ENCODE data around the gene B4GALT5. TPM values are rescaled to one million over a fixed set of nuclear protein-coding genes. Genes with fewer than 3 reads are reported as not detected.
A peak's percentile ranks its signal among the peaks of the same experiment; 100 is the strongest.

B4GALT5 gene
- total RNA-seq, 6 donors from 2014 or later = 16.2 to 49.0 (median 36.7) TPM

GRCh38 chr20:49599746-49600113 is 113.9 kb downstream of the B4GALT5 start:
- Histone ChIP-seq H3K9me3 (no peaks in the 10 kb centered on the region), H3K4me3 (no peak overlapping the region), H3K27me3 (no peaks in the 10 kb centered on the region), H3K4me1 (peaks cover 5 to 23% (median 10%) of the 10 kb centered on the region in 4 donors), H3K27ac (no peak overlapping the region), H3K36me3 (no peaks in the 10 kb centered on the region)
- DNase-seq = no peak
- ATAC-seq (ENCODE audit: low FRiP score in 2 of 2) = no peak
- WGBS, 2 donors = 93% methylated on average over 4 of the region's 4 CpGs
- TF ChIP-seq CTCF (IDR thresholded peaks at IDR 0.05) (no peak), EP300 (IDR thresholded peaks at IDR 0.05) (no peak), POLR2A (IDR thresholded peaks at IDR 0.05) (no peak), POLR2AphosphoS5 (IDR thresholded peaks at IDR 0.05) (no peak)

- 96 to 100% methylated on average over 3 to 4 of the region's 4 CpGs for WGBS, 2 donors
- Histone ChIP-seq H3K27me3 (no peaks in the 10 kb centered on the region), H3K27ac (no peak overlapping the region), H3K4me3 (no peak overlapping the region), H3K9me3 (no peaks in the 10 kb centered on the region), H3K36me3 (no peaks in the 10 kb centered on the region), H3K4me1 (peaks cover 20 to 36% (median 24%) of the 10 kb centered on the region in 4 donors)
- DNase-seq (no peak), ATAC-seq (ENCODE audit: low FRiP score in 2 of 2) (no peak)
- TF ChIP-seq CTCF (IDR thresholded peaks at IDR 0.05) = no peak
- no peak for TF ChIP-seq POLR2A (IDR thresholded peaks at IDR 0.05)
Observed at GRCh38 chr20:49597825-49598395, 115.8 kb downstream of the B4GALT5 start.

GRCh38 chr20:49595811-49596561 is 117.7 kb downstream of the B4GALT5 start:
- Histone ChIP-seq H3K36me3 (no peaks in the 10 kb centered on the region), H3K4me3 (no peak overlapping the region), H3K9me3 (no peaks in the 10 kb centered on the region), H3K4me1 (peaks cover 20 to 44% (median 29%) of the 10 kb centered on the region in 4 donors), H3K27me3 (no peaks in the 10 kb centered on the region), H3K27ac (peak overlapping the region in 2 of 4 donors; percentile 38 to 59)
- peak in 1 of 2 donors; percentile 62 for ATAC-seq (ENCODE audit: low FRiP score in 2 of 2)
- 63 to 66% methylated on average over 10 to 14 of the region's 15 CpGs for WGBS, 2 donors
- no peak for DNase-seq
- TF ChIP-seq EP300 (IDR thresholded peaks at IDR 0.05) (no peak), POLR2AphosphoS5 (IDR thresholded peaks at IDR 0.05) (no peak), CTCF (IDR thresholded peaks at IDR 0.05) (no peak), POLR2A (IDR thresholded peaks at IDR 0.05) (no peak)

- no peaks in the 10 kb centered on the region for H3K9me3 ChIP-seq
- WGBS, 2 donors = 83 to 88% methylated on average over 10 of the region's 10 CpGs
- DNase-seq (no peak), ATAC-seq (ENCODE audit: low FRiP score in 2 of 2) (no peak)
- H3K27ac ChIP-seq = peak overlapping the region; percentile 25 to 75 (median 49)
- H3K4me1 ChIP-seq = peaks cover 20 to 45% (median 29%) of the 10 kb centered on the region in 4 donors
- H3K36me3 ChIP-seq = no peaks in the 10 kb centered on the region
- no peak overlapping the region for H3K4me3 ChIP-seq
- no peak for TF ChIP-seq POLR2A (IDR thresholded peaks at IDR 0.05)
- TF ChIP-seq EP300 (IDR thresholded peaks at IDR 0.05) = no peak
- no peak for TF ChIP-seq CTCF (IDR thresholded peaks at IDR 0.05)
- no peak for TF ChIP-seq POLR2AphosphoS5 (IDR thresholded peaks at IDR 0.05)
- no peaks in the 10 kb centered on the region for H3K27me3 ChIP-seq
Observed at GRCh38 chr20:49595346-49595745, 118.3 kb downstream of the B4GALT5 start.
